Gastrocnemius medialis (tissue), 4 donors: ENCODE results near the gene ZFAND2B. TPM values are rescaled to one million over a fixed set of nuclear protein-coding genes. Genes with fewer than 3 reads are reported as not detected.

Experiments
- ATAC-seq, 2 donors: fragments of 150-250 bp; one replicate each; pipeline ENCODE4 v1.9.1; 2016
- DNase-seq, 2 donors: peaks; one replicate each; pipeline ENCODE4 v3.0.0-alpha.2; 2019
- H3K27ac ChIP-seq, 4 donors: fragments of 200-600 bp; sonication (generic); 1 replicate in 1 of 4; 2 replicates in 3 of 4; pipeline ENCODE4 v1.5.1; 2016 to 2018; ENCODE audit warnings: mild to moderate bottlenecking in 2 of 4, moderate library complexity in 1 of 4
- H3K27me3 ChIP-seq, 3 donors: fragments of 200-600 bp; sonication (generic) in 2 of 3; 1 replicate in 1 of 3; 2 replicates in 2 of 3; pipeline versions ENCODE4 v1.5.1 to v1.6.0; 2016 to 2019; ENCODE audit warnings: mild to moderate bottlenecking in 1 of 3, moderate library complexity in 1 of 3
- H3K36me3 ChIP-seq, 2 donors: fragments of 200-600 bp; sonication (generic) in 1 of 2; one replicate each; pipeline ENCODE4 v1.5.1; 2017 to 2018
- H3K4me1 ChIP-seq, 2 donors: fragments of 200-600 bp; sonication (generic) in 1 of 2; one replicate each; pipeline ENCODE4 v1.5.1; 2016 to 2017; ENCODE audit warnings: mild to moderate bottlenecking in 2 of 2
- H3K4me3 ChIP-seq, 4 donors: fragments of 200-600 bp; sonication (generic) in 3 of 4; 1 replicate in 1 of 4; 2 replicates in 3 of 4; pipeline ENCODE4 v1.5.1; 2016 to 2019; ENCODE audit warnings: mild to moderate bottlenecking in 2 of 4
- H3K9me3 ChIP-seq, 3 donors: fragments of 200-600 bp; sonication (generic) in 2 of 3; 1 replicate in 1 of 3; 2 replicates in 2 of 3; pipeline ENCODE4 v1.5.1; 2016 to 2019
- CTCF ChIP-seq, 5 experiments: fragments of 450-650 bp in 3 of 5; fragments of 200-600 bp in 2 of 5; sonication (generic) in 2 of 5; IDR thresholded peaks in 4 of 5; conservative IDR thresholded peaks in 1 of 5; 1 replicate in 4 of 5; 2 replicates in 1 of 5; pipeline ENCODE4 v1.5.1; 2016 to 2019; ENCODE audit warnings: antibody characterized with exemption in 5 of 5, mild to moderate bottlenecking in 3 of 5, moderate library complexity in 3 of 5
- POLR2A ChIP-seq, 2 donors: fragments of 450-650 bp; IDR thresholded peaks; one replicate each; pipeline ENCODE4 v1.6.1; 2017; ENCODE audit warnings: antibody characterized with exemption in 2 of 2, mild to moderate bottlenecking in 2 of 2, moderate library complexity in 2 of 2
- in situ Hi-C, 4 donors: fragments of 200-750 bp; cut with MboI; loops; one replicate each; pipeline versions ENCODE4 v1.15.0 to v1.8.0; 2017; ENCODE audit warnings: low sequenced_read_pairs in 4 of 4
- intact Hi-C: fragments of 100-400 bp; cut with DNase I; formaldehyde crosslinking; loops from one replicate; pipeline ENCODE4 v1.15.1; 2023; ENCODE audit warnings: low total_unique reads
- total RNA-seq, 4 donors: library from RNA; depleted of rRNA; stranded (reverse); fragments of >200 nt; gene quantifications; one replicate each; pipeline versions ENCODE4 v1.1.0 to v1.2.3, GENCODE V29; 2016

Gene ZFAND2B
- total RNA-seq, 4 donors from 2014 or later, result 33.2 to 60.8 (median 41.2) TPM

GRCh38 chr2:219209236-219210195 is 2.9 kb downstream of the ZFAND2B start:
- in situ Hi-C loops, result loop anchor here in 2 of 4 donors (5.0 kb wide), 1 partner anchor 37 kb away; the partner anchor contains the start of gene SLC23A3 (in 2 of the 2)
- Histone ChIP-seq H3K4me1 (peaks cover 16 to 21% of the 10 kb centered on the region in 2 donors), H3K36me3 (peaks cover 0 to 63% of the 10 kb centered on the region in 2 donors), H3K4me3 (no peak overlapping the region), H3K27ac (no peak overlapping the region), H3K9me3 (no peaks in the 10 kb centered on the region), H3K27me3 (no peaks in the 10 kb centered on the region)
- intact Hi-C loops, result no loop called here
- DNase-seq (no peak), ATAC-seq (no peak)
- TF ChIP-seq POLR2A (IDR thresholded peaks at IDR 0.05) (no peak), CTCF (IDR thresholded peaks at IDR 0.05 in 4 of 5, conservative IDR thresholded peaks at IDR 0.05 in 1 of 5) (no peak)

- in situ Hi-C loops (no loop called here), intact Hi-C loops (no loop called here)
- Histone ChIP-seq H3K4me3 (no peak overlapping the region), H3K27ac (no peak overlapping the region), H3K9me3 (no peaks in the 10 kb centered on the region), H3K4me1 (peaks cover 16 to 21% of the 10 kb centered on the region in 2 donors), H3K36me3 (peaks cover 0 to 70% of the 10 kb centered on the region in 2 donors), H3K27me3 (no peaks in the 10 kb centered on the region)
- no peak for TF ChIP-seq POLR2A (IDR thresholded peaks at IDR 0.05)
- TF ChIP-seq CTCF (IDR thresholded peaks at IDR 0.05 in 4 of 5, conservative IDR thresholded peaks at IDR 0.05 in 1 of 5), result no peak
- ATAC-seq (no peak), DNase-seq (no peak)
These were observed 3.8 kb downstream of the ZFAND2B start for GRCh38 chr2:219210196-219210885.

DNA sequence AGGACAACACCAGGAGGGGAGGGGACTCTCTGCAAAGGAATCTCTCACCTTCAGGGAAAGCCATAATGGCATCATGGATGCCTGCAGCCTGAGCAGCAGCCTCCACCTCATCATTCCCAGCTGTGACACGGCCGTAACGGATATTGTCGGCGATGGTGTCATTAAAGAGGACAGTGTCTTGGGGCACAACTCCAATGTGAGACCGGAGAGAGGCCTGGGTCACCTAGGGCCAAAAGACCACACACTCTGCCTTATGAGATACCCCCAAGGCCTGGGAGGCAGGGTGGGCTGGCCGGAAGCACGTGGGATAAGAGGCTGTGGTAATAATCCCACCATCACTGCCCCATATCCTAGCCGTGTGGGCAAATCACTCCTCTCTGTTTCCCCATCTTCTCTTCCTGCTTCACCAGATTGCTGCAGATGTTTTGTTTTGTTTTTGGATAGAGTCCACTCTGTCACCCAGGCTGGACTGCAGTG is 4.3 kb downstream of the ZFAND2B start:
- Histone ChIP-seq H3K27ac (no peak overlapping the region), H3K27me3 (no peaks in the 10 kb centered on the region), H3K4me3 (no peak overlapping the region), H3K4me1 (peaks cover 15 to 17% of the 10 kb centered on the region in 2 donors), H3K9me3 (no peaks in the 10 kb centered on the region), H3K36me3 (peaks cover 0 to 76% of the 10 kb centered on the region in 2 donors)
- DNase-seq (no peak), ATAC-seq (no peak)
- TF ChIP-seq POLR2A (IDR thresholded peaks at IDR 0.05) (no peak), CTCF (IDR thresholded peaks at IDR 0.05 in 4 of 5, conservative IDR thresholded peaks at IDR 0.05 in 1 of 5) (no peak)
- in situ Hi-C loops, result no loop called here
- intact Hi-C loops, result no loop called here

DNA sequence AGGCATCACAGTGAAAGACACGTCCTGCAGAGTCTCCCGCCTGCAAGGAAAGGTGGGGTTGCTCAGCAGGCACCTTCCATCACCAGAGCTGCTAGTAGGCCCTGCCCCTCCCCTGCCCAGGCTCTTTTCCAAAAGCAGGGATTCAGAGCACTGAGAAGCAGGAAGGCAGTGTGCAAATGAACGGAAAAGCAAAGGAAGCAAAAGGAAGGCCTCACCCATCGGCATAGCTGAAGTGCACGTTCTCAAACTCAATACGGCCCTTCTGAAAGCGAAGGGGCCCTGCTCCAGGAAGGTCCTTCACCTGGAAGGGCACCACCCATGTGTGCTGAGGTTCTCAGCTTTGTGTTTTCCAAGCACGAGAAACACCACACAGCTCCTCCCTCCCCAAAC is 6.4 kb downstream of the ZFAND2B start:
- TF ChIP-seq POLR2A (IDR thresholded peaks at IDR 0.05) (no peak), CTCF (IDR thresholded peaks at IDR 0.05 in 4 of 5, conservative IDR thresholded peaks at IDR 0.05 in 1 of 5) (no peak)
- intact Hi-C loops, result no loop called here

More for the DNA sequence above, 6.4 kb downstream of the ZFAND2B start:
- Histone ChIP-seq H3K36me3 (peaks cover 0 to 81% of the 10 kb centered on the region in 2 donors), H3K4me1 (peaks cover 11% of the 10 kb centered on the region in 2 donors), H3K4me3 (no peak overlapping the region), H3K27ac (no peak overlapping the region), H3K27me3 (no peaks in the 10 kb centered on the region), H3K9me3 (no peaks in the 10 kb centered on the region)
- DNase-seq (peak in 1 of 2 donors; percentile 5), ATAC-seq (no peak)
- in situ Hi-C loops, result no loop called here
